ENCODE measurements around the gene PALS1.
"Not testable (repeated sequence)": the region's sequence is repeated elsewhere in the genome, so short reads cannot be mapped to it uniquely, and the experiment has no call there.

- not testable (repeated sequence) for TF ChIP-seq CTCF (IDR thresholded peaks at IDR 0.05; ENCODE audit: borderline replicate concordance, extremely low read depth, low read length, poor library complexity, severe bottlenecking); EZH2 (IDR thresholded peaks at IDR 0.05; ENCODE audit: borderline replicate concordance, low read depth, low read length, severe bottlenecking)
Measured at GRCh38 chr14:67273281-67273680, 32.0 kb downstream of the PALS1 start.
